Liver (tissue), 9 donors: ENCODE data around the gene SFMBT2. TPM values are rescaled to one million over a fixed set of nuclear protein-coding genes. Genes with fewer than 3 reads are reported as not detected.

Source experiments
- DNase-seq: peaks from one replicate; pipeline ENCODE4 v3.0.0-alpha.2; 2017; ENCODE audit warnings: low spot score
- H3K27ac ChIP-seq, 2 donors: one replicate each; pipeline ENCODE4 v1.7.0; 2013; ENCODE audit warnings: inconsistent platforms in 2 of 2, low read length in 2 of 2, control low read depth in 1 of 2, low read depth in 1 of 2, mild to moderate bottlenecking in 1 of 2
- H3K27me3 ChIP-seq, 4 donors: one replicate each; pipeline versions ENCODE4 v1.6.1 to v1.7.0; 2013; ENCODE audit warnings: low read length in 3 of 4, inconsistent platforms in 1 of 4, mild to moderate bottlenecking in 1 of 4, moderate library complexity in 1 of 4; ENCODE audit not compliant: control insufficient read depth in 4 of 4, insufficient read depth in 4 of 4
- H3K36me3 ChIP-seq, 4 donors: one replicate each; pipeline versions ENCODE4 v1.6.1 to v1.7.0; 2013; ENCODE audit warnings: low read length in 3 of 4, mild to moderate bottlenecking in 3 of 4, low read depth in 1 of 4, moderate library complexity in 1 of 4; ENCODE audit not compliant: control insufficient read depth in 4 of 4, insufficient read depth in 3 of 4
- H3K4me1 ChIP-seq, 4 donors: one replicate each; pipeline versions ENCODE4 v1.6.1 to v1.7.0; 2013; ENCODE audit warnings: low read length in 3 of 4, mild to moderate bottlenecking in 3 of 4, moderate library complexity in 1 of 4; ENCODE audit not compliant: control insufficient read depth in 4 of 4, insufficient read depth in 4 of 4
- H3K4me3 ChIP-seq, 3 donors: one replicate each; pipeline versions ENCODE4 v1.6.1 to v1.7.0; 2013; ENCODE audit warnings: low read length in 3 of 3, control low read depth in 1 of 3, low read depth in 1 of 3, mild to moderate bottlenecking in 1 of 3
- H3K9ac ChIP-seq, 2 donors: one replicate each; pipeline ENCODE4 v1.7.0; 2013; ENCODE audit warnings: low read length in 2 of 2, mild to moderate bottlenecking in 2 of 2, moderate library complexity in 2 of 2, control low read depth in 1 of 2, low read depth in 1 of 2
- H3K9me3 ChIP-seq, 4 donors: one replicate each; pipeline versions ENCODE4 v1.6.1 to v1.7.0; 2013; ENCODE audit warnings: low read length in 3 of 4; ENCODE audit not compliant: control insufficient read depth in 4 of 4
- FOXA1 ChIP-seq: IDR thresholded peaks from 2 replicates; pipeline ENCODE4 v1.6.1; 2016; ENCODE audit warnings: antibody characterized with exemption
- FOXA2 ChIP-seq: IDR thresholded peaks from 2 replicates; pipeline ENCODE4 v1.6.1; 2016; ENCODE audit warnings: antibody characterized with exemption
- HNF4A ChIP-seq, 2 donors: conservative IDR thresholded peaks; 2 replicates each; pipeline ENCODE4 v1.6.1; 2016; ENCODE audit warnings: antibody characterized with exemption in 2 of 2, mild to moderate bottlenecking in 2 of 2
- HNF4G ChIP-seq: IDR thresholded peaks from 2 replicates; pipeline ENCODE4 v1.6.1; 2016; ENCODE audit warnings: antibody characterized with exemption
- JUND ChIP-seq, 2 donors: IDR thresholded peaks; 2 replicates each; pipeline ENCODE4 v1.6.1; 2016; ENCODE audit warnings: antibody characterized with exemption in 2 of 2
- MAX ChIP-seq: IDR thresholded peaks from 2 replicates; pipeline ENCODE4 v1.6.1; 2016; ENCODE audit warnings: antibody characterized with exemption
- NR2F2 ChIP-seq: IDR thresholded peaks from 2 replicates; pipeline ENCODE4 v1.6.1; 2016; ENCODE audit warnings: antibody characterized with exemption
- RAD21 ChIP-seq, 2 donors: IDR thresholded peaks; 2 replicates each; pipeline ENCODE4 v1.6.1; 2016; ENCODE audit warnings: antibody characterized with exemption in 2 of 2, mild to moderate bottlenecking in 2 of 2
- REST ChIP-seq: IDR thresholded peaks from 2 replicates; pipeline ENCODE4 v1.6.1; 2016; ENCODE audit warnings: antibody characterized with exemption, mild to moderate bottlenecking
- RXRA ChIP-seq, 2 donors: IDR thresholded peaks; 2 replicates each; pipeline ENCODE4 v1.6.1; 2017 to 2018; ENCODE audit warnings: antibody characterized with exemption in 2 of 2, mild to moderate bottlenecking in 1 of 2
- SP1 ChIP-seq: IDR thresholded peaks from 2 replicates; pipeline ENCODE4 v1.6.1; 2018; ENCODE audit warnings: antibody characterized with exemption, mild to moderate bottlenecking
- TAF1 ChIP-seq: conservative IDR thresholded peaks from 2 replicates; pipeline ENCODE4 v1.6.1; 2016; ENCODE audit warnings: antibody characterized with exemption, mild to moderate bottlenecking
- YY1 ChIP-seq: IDR thresholded peaks from 2 replicates; pipeline ENCODE4 v1.6.1; 2016; ENCODE audit warnings: antibody characterized with exemption, mild to moderate bottlenecking
- ZBTB33 ChIP-seq: IDR thresholded peaks from 2 replicates; pipeline ENCODE4 v1.6.1; 2016; ENCODE audit warnings: antibody characterized with exemption
- WGBS: extraction: QIAGEN DNeasy Blood & Tissue Kit; methylation state at CpG from one replicate; pipeline ENCODE4 v1.1.7; 2013; 5-methylcytosine and 5-hydroxymethylcytosine counted together
- polyA plus RNA-seq, 2 donors: library from polyadenylated mRNA; stranded (reverse) in 1 of 2; unstranded in 1 of 2; fragments of 200-250 nt in 1 of 2; fragments of >200 nt in 1 of 2; fragmentation: Nextera tagmentation in 1 of 2; extraction: Ambion mirVana in 1 of 2; gene quantifications; one replicate each; pipeline versions ENCODE4 v1.2.1 to v1.2.3, GENCODE V29; 2013 to 2015
- total RNA-seq, 2 donors: library from RNA; depleted of rRNA; stranded (reverse); fragments of >200 nt; gene quantifications; one replicate each; pipeline ENCODE4 v1.2.3, GENCODE V29; 2014
- TF ChIP-seq, protein P1 (sequence below): IDR thresholded peaks from 2 replicates; pipeline ENCODE4 v1.6.1; 2016; ENCODE audit warnings: antibody characterized with exemption
- donor health status: healthy.
- donor health status: healthy.
- donor health status: healthy.
- donor health status: healthy.
- donor health status: healthy.

SFMBT2 gene
- total and polyA plus RNA-seq, 4 donors, result 0.46 to 2.8 (median 1.5) TPM

DNA sequence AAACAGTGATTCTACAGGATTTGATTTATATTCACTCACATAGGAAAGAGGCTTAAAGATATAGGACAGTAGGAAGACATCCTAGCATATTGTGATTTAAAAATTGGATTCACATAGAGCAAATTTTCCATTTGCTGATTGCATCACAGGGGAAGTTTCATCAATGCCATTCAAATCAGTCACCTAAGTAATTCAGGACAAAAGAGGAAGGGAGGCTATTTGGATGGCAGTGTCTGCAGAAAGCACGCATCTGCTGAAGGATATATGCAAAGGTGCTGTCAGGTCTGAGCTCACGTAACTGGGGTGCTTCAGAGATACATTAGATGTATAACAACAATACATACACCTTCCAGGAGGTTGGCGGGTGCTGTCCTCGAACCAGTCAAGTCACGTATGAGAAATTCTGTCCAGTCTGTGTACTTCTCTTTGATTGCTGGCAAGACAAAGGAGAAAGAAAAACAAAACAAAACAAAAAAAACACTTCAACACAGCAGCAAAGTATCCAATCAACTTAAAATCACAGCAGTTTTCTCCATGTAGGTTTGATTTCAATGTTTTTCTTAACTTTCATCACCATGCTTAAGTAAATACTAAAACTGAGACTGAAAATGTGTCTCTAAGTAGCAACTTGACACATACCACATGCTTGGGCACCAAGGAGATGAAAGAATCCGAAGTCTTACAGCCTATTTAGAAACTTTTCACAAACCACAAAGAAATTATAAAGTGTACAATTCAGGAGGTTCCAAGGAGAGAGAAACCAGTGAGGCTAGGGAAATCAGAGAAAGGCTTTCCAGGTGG is 125.1 kb downstream of the SFMBT2 start:
- Histone ChIP-seq H3K36me3 (no peaks in the 10 kb centered on the region), H3K27me3 (no peaks in the 10 kb centered on the region), H3K4me3 (no peak overlapping the region), H3K9ac (no peak overlapping the region), H3K9me3 (no peaks in the 10 kb centered on the region), H3K27ac (no peak overlapping the region), H3K4me1 (no peaks in the 10 kb centered on the region)
- 88% methylated on average over 6 of the region's 6 CpGs for WGBS
- no peak for DNase-seq
- TF ChIP-seq YY1 (no peak), NR2F2 (no peak), SP1 (no peak), MAX (no peak), JUND (IDR thresholded peaks at IDR 0.05) (no peak), HNF4G (no peak), FOXA2 (no peak), RAD21 (IDR thresholded peaks at IDR 0.05) (no peak), RXRA (IDR thresholded peaks at IDR 0.05) (no peak), TAF1 (no peak), FOXA1 (no peak)

DNA sequence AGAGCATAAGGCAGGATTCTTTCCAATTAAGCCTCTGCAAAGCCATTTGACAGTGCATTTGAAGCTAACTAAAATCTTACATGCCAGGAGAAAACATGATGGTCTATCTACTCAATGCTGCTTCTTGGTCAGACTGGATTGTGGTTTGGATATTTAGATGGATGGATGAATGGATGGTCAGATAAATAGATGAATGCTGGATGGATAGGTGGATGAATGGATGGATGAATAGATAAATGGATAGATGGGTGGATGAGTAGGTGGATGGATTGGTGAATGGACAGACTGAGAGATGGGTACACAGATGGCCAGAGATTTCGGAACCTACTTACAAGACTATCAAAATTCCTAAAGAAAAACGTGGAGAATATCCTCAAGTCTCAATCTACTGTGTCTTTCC is 127.6 kb downstream of the SFMBT2 start:
- 79% methylated on average over 2 of the region's 2 CpGs for WGBS

More for the DNA sequence above, 127.6 kb downstream of the SFMBT2 start:
- Histone ChIP-seq H3K27ac (no peak overlapping the region), H3K27me3 (no peaks in the 10 kb centered on the region), H3K4me1 (no peaks in the 10 kb centered on the region), H3K9ac (no peak overlapping the region), H3K36me3 (no peaks in the 10 kb centered on the region), H3K9me3 (no peaks in the 10 kb centered on the region), H3K4me3 (no peak overlapping the region)
- DNase-seq, result no peak
- no peak for TF ChIP-seq NR2F2
- no peak for TF ChIP-seq HNF4G
- TF ChIP-seq JUND (IDR thresholded peaks at IDR 0.05), result no peak
- no peak for TF ChIP-seq ZBTB33
- TF ChIP-seq REST, result no peak
- TF ChIP-seq HNF4A (conservative IDR thresholded peaks at IDR 0.05), result no peak
- TF ChIP-seq, protein P1, sequence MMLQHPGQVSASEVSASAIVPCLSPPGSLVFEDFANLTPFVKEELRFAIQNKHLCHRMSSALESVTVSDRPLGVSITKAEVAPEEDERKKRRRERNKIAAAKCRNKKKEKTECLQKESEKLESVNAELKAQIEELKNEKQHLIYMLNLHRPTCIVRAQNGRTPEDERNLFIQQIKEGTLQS, result no peak
